SU-DHL-6 (cell line): ENCODE data around the gene GPR62.

Source experiments
- CTCF ChIP-seq: fragments of 200-600 bp; sonication (generic); IDR thresholded peaks from one replicate; pipeline ENCODE4 v1.5.1; 2017; ENCODE audit warnings: antibody characterized with exemption, mild to moderate bottlenecking, low read length, moderate library complexity; ENCODE audit not compliant: insufficient read depth, poor library complexity, severe bottlenecking
- EZH2phosphoT487 ChIP-seq: fragments of 200-600 bp; sonication (generic), shearing (Covaris generic); conservative IDR thresholded peaks from 2 replicates; pipeline ENCODE4 v1.6.1; 2018; ENCODE audit warnings: mild to moderate bottlenecking, antibody characterized with exemption, low read length, moderate library complexity, mixed read lengths

- no peak for TF ChIP-seq CTCF
- no peak for TF ChIP-seq EZH2phosphoT487
These were observed 17.4 kb upstream of the GPR62 start for GRCh38 chr3:51937611-51938450.
